ENCODE data around the gene CCSER2.
"Not testable (repeated sequence)": the region's sequence is repeated elsewhere in the genome, so short reads cannot be mapped to it uniquely, and the experiment has no call there.

CCSER2 gene, protein sequence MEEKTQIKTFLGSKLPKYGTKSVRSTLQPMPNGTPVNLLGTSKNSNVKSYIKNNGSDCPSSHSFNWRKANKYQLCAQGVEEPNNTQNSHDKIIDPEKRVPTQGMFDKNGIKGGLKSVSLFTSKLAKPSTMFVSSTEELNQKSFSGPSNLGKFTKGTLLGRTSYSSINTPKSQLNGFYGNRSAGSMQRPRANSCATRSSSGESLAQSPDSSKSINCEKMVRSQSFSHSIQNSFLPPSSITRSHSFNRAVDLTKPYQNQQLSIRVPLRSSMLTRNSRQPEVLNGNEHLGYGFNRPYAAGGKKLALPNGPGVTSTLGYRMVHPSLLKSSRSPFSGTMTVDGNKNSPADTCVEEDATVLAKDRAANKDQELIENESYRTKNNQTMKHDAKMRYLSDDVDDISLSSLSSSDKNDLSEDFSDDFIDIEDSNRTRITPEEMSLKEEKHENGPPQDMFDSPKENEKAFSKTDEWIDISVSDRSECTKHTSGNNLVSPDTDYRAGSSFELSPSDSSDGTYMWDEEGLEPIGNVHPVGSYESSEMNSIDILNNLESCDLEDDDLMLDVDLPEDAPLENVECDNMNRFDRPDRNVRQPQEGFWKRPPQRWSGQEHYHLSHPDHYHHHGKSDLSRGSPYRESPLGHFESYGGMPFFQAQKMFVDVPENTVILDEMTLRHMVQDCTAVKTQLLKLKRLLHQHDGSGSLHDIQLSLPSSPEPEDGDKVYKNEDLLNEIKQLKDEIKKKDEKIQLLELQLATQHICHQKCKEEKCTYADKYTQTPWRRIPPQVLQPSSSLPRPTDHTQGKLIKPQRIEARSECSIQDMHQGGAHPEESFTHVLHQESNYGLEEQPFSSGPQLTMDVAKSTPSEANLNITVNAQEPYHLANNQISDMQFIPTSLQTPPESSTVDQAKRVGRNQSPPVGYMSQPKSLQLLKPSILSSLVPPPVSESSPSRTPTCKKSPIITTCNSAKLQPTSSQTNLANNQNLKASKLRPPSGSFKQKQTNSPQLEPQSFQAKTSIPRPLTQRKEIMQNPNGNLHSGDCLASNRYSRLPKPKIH

DNA sequence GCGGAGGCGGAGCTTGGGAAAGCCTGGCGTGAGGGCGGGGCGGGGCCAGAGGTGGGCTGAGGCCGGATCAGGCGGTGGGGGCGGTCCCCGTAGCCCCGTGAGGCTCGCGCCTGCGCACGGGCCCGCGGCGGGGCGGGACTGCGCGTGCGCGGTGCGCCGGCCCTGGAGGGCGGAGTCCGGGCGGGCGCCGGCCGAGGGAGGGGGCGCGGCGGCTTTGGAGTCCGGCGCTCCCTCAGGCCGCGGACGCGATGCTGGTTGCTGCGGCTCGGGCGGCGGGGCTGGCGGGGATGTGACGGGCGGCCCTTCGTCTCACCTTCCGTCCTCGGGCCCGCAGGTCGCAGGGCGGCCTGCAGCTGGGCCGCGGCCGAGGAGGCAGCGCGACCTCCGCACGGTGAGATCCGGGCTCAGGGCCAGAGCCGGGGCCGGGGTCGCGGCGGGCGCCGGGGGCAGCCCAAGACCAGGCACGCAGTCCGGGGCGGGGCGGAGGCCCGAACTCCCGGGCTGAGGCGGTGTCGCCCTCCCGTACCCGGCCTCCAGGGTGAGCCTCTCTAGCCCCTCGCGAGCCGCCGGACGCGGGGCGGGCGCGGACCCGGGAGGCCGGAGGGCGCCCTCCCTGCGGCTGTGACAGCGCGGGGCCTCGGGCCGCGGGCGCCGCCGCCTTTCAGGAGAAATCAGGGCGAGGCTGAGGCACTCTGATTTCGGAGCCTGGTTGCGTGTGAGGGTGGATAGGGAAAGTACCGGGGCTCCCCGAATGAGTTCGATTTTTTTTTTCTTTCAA is at the start of gene CCSER2:
TSS of gene CCSER2 (plus strand) at position 172 of the 778 bp plus-strand sequence. CDS start 42,464 bp downstream, outside the sequence.
- peak; percentile 96 for DNase-seq (ENCODE audit: low read depth)

DNA sequence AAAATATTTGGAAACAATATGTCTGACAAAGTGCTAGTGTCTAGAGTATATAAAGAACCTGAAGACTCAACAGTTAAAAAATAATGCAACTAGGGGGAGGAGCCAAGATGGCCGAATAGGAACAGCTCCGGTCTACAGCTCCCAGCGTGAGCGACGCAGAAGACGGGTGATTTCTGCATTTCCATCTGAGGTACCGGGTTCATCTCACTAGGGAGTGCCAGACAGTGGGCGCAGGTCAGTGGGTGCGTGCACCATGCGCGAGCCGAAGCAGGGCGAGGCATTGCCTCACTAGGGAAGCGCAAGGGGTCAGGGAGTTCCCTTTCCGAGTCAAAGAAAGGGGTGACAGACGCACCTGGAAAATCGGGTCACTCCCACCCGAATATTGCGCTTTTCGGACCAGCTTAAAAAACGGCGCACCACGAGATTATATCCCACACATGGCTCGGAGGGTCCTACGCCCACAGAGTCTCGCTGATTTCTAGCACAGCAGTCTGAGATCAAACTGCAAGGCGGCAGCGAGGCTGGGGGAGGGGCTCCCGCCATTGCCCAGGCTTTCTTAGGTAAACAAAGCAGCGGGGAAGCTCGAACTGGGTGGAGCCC is 48.4 kb upstream of the CCSER2 start:
- DNase-seq (ENCODE audit: low read depth), result not testable (repeated sequence)

DNA sequence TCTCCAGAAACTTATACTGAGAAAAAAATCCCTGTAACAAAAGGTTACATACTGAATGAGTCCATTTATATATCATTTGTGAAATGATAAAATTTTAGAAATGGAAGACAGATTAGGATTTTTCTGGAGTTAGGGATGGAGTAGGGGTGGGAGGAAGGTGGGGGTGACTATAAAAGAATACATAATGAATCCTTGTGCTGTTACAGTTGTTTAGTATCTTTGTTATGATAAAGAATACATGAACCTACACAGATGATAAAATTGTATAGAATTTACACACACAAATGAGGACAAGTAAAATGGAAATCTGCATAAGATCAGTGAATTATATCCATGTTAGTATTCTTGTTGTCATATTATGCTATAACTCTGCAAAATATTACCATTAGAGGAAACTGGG is 41.7 kb upstream of the CCSER2 start:
- DNase-seq (ENCODE audit: low read depth), result no peak

DNA sequence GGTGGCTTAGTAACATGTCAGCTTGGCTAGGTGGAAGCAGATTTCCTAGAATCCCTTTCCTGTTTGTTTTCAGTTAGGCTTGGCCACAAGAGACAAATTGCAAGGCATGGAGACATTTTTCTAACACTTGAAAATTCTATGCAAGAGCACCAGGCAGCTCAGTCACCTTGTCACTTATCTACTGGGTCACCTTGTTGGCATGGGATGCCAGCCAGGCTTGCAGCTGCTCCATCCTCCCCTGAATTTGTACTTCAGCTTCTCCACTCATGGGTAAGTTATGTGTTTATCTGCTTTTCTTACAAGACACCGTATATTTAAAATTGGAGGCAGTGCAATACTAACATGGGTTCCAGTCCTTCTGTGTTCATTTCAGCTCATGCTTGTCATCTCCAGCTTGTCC is 40.2 kb upstream of the CCSER2 start:
- DNase-seq (ENCODE audit: low read depth), result no peak

DNA sequence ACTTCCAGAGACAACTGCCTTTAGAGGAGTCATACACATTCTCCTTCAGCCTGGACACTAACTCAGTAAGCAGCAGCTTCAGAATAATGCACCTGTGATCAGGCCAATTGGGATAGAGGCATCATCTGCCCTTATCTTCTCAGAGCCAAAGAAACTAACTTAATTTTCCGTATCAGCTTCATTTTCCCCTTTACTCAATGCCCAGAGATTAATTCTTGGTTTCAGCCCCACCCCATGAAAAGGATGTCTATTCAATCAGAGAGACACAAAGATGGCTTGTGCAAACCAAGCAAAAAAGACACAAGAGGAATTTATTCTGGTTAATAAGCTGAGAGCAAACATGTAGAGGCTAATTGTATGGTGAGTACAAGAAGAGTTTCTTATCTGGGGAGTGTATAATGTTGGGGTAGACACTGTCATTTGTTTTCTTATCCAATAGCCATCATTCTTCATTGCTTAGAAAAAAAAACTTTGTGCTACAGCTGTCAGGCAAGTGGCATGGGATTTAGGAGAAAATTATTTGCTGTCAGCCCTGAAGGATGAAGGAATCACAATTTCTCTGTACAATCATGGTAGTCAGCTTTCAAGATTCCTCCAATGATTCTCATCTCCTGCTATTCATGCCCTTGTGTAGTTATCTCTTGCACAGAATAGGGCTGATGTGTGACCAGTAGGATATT is 38.7 kb upstream of the CCSER2 start:
- no peak for DNase-seq (ENCODE audit: low read depth)

DNA sequence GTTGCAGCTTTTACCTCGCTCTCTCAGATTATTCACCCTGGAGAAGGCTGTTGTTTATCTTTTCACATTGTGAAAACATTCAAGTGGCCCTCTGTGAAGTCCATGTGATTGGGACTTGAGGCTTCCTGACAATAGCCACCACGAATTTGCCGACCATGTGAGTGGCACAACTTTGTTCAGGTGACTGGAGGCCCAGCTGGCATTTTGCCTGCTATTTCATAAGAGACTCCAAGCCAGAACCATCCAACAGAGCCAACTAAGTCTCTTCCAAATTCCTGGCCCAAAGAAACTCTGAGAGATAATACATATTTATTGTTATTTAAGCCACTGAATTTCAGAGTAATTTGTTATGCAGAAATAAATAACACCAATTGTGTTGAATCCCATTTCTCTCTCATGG is 38.2 kb upstream of the CCSER2 start:
- DNase-seq (ENCODE audit: low read depth), result no peak

DNA sequence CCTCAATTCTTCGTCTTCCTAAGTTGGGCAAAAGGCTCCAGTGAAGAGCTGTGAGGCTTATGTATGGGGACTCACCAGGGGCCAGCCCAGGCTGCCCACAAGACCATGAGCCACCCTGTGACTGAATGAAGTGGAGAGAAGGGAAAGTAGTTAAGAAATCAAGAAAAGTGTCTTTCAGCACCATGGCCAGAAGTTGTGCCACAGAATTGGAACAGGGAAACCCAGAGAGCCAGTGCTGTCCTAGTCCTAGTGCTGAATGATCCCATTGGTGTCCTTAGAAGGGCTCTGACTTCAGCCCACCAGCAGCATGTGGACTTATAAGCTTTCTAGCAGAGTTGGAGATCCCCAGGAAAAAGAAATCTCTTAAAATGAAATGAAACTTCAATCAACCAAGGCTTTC is 37.0 kb upstream of the CCSER2 start:
- no peak for DNase-seq (ENCODE audit: low read depth)

DNA sequence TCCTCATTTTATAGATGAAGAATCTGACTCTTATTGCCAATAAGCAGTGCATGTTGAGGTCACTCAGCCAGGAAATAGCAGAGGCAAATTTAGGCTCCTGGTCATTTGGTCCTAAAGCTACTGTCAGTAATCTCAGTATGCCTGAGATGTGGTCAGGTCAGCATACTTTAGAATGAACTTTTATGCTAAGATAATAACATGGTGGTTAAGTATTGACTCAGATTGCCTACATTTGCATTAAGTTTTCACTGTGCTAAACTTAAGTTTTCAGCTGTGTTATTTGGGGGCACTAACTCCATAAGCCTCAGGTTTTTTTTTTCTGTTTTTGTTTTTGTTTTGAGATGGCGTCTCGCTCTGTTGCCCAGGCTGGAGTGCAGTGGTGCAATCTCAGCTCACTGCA is 35.9 kb upstream of the CCSER2 start:
- no peak for DNase-seq (ENCODE audit: low read depth)

DNA sequence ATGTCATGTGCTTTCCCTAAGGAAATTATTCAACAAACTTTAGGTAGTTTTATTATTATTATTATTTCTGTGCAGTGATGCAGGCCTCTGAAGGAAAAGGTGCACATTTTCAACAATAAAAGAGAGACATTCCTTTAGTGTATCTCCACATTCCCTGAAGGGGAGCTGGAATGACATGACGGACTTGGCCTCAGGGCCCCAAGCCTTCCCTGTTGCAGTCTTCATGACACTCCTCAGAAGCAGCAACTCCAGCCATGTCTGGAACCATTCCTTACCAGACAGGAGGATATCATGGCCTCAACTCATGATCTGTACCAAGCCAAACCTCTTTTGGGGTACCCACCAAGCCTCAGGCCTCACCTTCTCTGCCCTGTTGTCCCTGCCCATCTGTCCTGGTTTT is 35.2 kb upstream of the CCSER2 start:
- no peak for DNase-seq (ENCODE audit: low read depth)

DNA sequence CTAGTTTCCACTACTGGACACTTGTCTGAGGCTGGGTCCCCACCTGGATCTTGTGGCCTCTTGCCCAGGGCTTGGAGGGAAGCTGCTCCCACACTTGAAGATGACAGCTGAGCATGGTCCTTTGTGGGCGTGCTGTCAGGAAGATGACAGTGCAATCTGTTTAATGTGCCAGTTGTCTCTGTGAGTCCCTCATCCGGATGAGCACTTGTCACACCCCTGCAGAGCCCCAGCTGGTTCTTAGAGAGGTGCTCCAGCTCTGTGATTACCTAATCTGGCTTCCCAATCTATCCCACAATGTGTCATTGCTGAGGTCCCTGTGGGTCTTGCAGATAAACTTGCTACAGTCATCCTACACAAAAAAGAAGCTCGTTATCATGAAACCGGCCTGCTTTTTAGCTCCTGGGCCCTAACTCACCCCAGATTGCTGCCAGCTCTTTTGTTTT is 34.8 kb upstream of the CCSER2 start:
- no peak for DNase-seq (ENCODE audit: low read depth)

DNA sequence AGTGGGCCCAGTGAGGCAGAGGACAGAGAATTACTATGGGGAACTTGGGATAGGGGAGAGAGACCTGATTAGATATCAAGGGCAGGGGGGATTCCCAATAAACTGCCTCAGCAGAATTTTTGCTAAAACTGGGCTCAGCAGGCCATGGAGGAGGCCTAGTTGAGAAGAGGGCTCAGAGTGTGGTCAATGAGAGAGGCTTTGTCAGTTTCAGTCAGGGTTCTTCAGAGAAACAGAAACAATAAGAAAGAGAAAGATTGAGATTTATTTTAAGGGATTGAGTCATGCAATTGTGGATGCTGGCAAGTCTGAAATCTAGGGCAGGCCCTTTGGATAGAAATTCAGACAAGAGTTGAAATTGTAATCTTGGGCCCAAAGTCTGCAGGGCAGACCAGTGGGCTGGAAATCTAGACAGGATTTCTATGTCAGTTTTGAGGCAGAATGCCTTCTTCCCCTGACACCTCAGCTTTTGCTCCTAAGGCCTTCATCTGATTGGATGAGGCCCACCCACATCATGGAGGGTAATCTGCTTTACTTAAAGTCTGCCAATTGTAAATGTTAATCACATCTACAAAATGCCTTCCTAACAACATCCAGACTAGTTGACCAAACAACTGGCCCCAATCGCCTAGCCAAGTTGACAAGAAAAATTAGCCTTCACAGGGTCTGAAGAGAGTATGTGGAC is 33.5 kb upstream of the CCSER2 start:
- no peak for DNase-seq (ENCODE audit: low read depth)

DNA sequence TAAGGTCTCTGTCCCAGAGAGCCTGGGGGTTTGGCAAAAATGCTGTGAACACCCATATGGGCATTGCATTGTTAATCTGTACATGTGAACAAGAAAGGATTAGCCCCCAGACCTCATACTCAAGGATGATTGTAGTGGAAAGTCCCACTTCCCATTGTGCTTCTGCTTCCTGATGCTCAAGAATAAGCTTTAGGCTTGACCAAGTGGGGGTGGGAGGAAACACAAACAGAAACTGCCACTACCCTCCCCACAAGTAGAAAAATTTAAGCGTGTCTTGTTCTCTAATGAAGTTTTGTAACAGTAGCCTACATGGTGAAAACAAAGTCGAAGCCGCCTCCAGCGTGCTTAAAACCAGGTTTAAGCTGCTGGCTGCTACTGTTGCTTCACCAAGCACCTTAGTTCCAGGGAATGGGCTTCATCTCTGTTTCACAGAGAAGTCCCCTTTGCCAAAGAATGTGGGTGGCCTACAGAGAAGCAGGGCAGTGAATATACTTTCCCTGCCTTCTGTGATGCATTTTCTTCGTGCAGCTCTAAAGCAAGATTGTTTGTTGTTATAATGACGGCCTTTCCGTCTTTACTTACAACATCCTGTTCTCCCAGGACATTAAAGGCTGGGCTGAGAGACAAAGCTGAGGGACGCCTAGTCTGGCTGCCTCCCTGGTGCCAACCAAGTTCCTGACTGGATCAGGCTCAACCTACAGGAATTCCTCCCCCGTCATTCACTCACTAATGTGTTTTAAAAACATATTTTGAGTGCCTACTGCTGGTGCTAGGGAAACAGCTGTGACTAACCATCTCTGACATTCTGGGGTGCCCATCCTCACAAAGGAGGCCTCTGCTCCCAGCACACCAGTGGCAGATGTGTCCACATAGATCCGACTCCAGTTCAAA is 32.1 kb upstream of the CCSER2 start:
- DNase-seq (ENCODE audit: low read depth), result no peak

DNA sequence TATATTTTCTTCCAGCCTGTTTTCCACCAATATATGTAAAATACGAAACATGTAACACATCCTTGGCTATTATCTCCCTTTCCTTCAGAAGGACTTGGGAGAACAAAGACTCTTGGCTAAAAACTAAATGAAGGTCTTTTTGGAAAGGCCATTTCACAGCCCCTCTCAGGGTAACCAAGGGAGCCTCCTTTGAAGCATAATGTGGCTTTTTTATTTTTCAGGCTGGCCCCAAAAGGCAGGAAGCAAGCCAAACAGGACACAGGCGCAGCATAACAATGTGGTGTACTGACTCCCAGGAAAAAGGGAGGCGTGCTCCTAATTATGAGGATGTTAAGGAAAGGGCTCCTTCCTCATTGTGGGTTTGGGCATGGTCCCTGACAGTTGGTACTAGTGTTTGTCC is 30.3 kb upstream of the CCSER2 start:
- DNase-seq (ENCODE audit: low read depth), result no peak

DNA sequence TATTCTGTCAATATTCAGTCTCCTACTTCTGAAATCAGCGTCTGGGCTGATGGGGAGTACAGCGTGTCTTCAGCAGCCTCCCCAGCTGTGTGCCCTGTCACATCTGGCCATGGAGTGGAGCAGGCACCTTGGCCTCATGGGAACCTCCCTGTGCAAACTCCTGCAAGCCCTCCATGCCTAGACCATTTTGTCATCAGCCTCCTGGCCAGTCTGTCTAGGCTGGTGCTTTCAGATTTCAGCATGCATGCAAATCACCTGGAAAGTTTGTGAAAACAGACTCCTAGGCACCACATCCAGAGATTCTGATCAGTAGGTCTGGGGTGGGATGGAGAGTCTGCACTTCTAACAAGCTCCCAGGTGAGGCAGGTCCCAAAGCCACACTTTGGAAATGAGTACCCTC is 26.2 kb upstream of the CCSER2 start:
- DNase-seq (ENCODE audit: low read depth), result no peak

DNA sequence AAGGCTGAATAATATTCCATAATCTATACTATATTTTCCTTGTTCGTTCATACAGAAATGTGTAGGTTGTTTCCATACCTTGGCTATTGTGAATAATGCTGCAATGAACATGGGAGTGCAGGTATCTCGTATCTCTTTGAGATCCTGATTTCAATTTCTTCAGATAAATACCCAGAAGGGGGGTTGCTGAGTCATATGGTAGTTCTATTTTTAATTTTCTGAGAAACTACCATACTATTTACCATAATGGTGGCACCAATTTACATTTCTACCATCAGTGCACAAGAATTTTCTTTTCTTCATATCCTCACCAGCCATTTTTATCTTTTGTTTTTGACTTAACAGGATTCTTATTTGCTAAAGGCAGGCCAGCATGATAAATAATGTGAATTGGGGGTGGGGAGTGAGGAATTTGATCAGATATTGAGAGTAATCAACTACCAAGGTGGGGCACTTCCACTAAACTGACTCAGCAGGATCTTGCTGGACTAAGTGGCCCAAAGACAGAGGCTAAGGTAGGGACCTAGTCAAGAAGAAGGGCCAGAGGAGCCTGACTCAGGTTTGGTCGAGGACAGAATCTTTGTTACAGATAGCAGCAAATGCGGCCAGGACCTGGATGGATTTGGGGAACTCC is 21.5 kb upstream of the CCSER2 start:
- no peak for DNase-seq (ENCODE audit: low read depth)

DNA sequence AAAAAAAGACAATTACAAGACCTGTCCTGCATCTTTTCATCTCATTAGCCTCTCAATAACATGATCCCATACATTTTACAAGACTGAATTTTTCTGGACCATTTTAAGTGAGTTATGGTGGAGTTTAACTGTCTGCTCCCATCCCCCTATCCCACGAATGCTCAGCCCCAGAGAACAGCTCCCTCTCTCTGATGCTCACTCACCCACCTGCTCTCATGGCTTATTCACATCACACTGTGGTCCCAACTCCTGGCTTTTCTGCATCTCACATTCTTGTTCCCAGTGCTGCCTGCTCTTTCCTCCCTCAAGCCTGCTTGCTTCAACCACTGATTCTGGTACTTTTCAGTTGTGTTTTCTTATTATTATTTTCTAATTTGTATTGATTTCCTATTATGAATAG is 20.4 kb upstream of the CCSER2 start:
- DNase-seq (ENCODE audit: low read depth), result no peak

DNA sequence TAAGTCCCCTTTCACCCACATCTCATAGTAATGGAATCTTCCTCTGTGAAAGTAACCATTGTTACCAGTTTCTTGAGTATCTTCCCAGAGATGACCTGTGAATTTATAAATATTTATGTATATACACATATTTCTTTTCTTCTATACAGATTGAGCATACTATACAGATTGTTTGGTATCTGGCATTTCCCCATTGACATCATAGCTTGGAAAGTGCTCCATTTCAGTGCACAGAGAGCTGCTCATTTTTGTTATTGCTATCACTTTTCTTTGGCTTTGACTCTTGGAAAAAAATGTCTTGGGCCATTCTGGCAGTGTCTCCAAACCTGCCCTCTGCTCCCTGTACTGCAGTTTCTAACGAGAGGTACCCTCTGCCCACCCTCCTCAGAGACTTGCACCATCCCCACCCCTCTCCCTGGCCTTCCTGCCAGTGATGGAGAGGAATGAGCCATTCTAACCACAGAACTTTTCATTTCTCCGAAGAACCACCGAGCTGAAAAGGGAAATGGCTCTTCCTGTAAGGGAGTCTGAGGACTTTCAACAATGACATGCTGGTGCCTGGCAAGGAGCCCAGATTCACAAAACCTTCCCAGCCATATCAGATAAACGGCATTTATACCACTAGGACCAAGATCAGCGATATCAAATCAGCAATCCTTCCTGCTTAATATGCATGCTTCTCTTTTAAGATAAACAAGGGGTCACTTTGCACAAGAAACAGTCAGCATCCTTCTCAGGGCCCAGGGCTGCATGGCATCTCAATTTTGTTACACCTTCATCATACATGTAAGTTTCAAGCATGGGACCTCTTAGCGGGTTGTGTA is 19.7 kb upstream of the CCSER2 start:
- peak; percentile 11 for DNase-seq (ENCODE audit: low read depth)

DNA sequence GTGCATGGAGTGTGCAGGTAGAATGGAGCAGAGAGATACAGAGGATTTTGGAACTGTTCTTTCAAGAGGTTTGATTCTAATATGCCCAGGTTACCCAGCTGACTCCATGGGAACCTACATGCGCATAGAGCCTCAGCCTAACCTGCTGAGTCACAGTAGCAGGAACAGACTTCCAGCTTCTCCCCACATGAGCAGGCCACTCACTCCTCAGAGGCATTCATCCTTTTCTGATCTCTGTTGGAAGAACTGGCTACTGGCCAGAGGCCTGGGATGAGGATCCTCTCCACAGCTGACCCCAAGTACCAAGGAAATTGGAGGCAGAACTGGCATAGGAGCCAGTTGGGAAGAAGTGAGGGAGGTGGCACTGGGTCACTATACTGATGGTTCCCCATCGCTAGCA is 17.9 kb upstream of the CCSER2 start:
- no peak for DNase-seq (ENCODE audit: low read depth)
